GM12801 (cell line): Measurements from ENCODE around the gene STEAP3.

Experiments
- CTCF ChIP-seq: IDR thresholded peaks from one replicate; pipeline ENCODE4 v1.5.1; 2011; ENCODE audit warnings: control low read depth; ENCODE audit not compliant: insufficient read length; ENCODE audit errors: extremely low read depth

STEAP3 gene

GRCh38 chr2:119208791-119209203, 14.8 kb upstream of the STEAP3 start:
- TF ChIP-seq CTCF = no peak

- no peak for TF ChIP-seq CTCF
Observed at GRCh38 chr2:119212139-119212800, 11.4 kb upstream of the STEAP3 start.

GRCh38 chr2:119214453-119215037, 9.1 kb upstream of the STEAP3 start:
- TF ChIP-seq CTCF = no peak

GRCh38 chr2:119216994-119217393, 6.6 kb upstream of the STEAP3 start:
- TF ChIP-seq CTCF = no peak

GRCh38 chr2:119218478-119219064, 5.1 kb upstream of the STEAP3 start:
- no peak for TF ChIP-seq CTCF

GRCh38 chr2:119219873-119220272, 3.8 kb upstream of the STEAP3 start:
- no peak for TF ChIP-seq CTCF

- TF ChIP-seq CTCF = no peak
Observed at GRCh38 chr2:119220720-119221301, 2.8 kb upstream of the STEAP3 start.
